ENCODE data around the gene VPS50. TPM values are rescaled to one million over a fixed set of nuclear protein-coding genes. Genes with fewer than 3 reads are reported as not detected.

VPS50 gene
- polyA plus RNA-seq, 12 donors = 15.0 to 26.3 (median 20.2) TPM; not detected in 1

GRCh38 chr7:93402944-93403343, 170.8 kb downstream of the VPS50 start:
- no peak for DNase-seq

GRCh38 chr7:93407239-93407638, 175.1 kb downstream of the VPS50 start:
- DNase-seq = no peak

GRCh38 chr7:93409324-93409723, 177.2 kb downstream of the VPS50 start:
- no peak for DNase-seq

Other genes starting within 250 kb of the VPS50 start
- gene SAMD9, start 114.4 kb upstream of the VPS50 start, polyA plus RNA-seq (ENCODE audit: insufficient read length in 12 of 12) = 1 to 10 TPM in 11 of 12 donors, not detected in 1; 3.0 to 5.9 (median 3.7) TPM
- 10 to 100 TPM in 3 of 12 donors, 1 to 10 TPM in 8, not detected in 1; 5.0 to 12.5 (median 6.9) TPM for gene SAMD9L, start 84.0 kb upstream of the VPS50 start, polyA plus RNA-seq (ENCODE audit: insufficient read length in 12 of 12)
- gene HEPACAM2, start 5.9 kb upstream of the VPS50 start, polyA plus RNA-seq (ENCODE audit: insufficient read length in 12 of 12) = 10 to 100 TPM in 1 of 12 donors, under 1 TPM in 3, not detected in 8; 0.18 to 20.1 (median 0.39) TPM

All from muscle of arm (tissue), 12 donors.